GM21528 (cell line): ENCODE data around the gene ANKRD13C.
A peak's percentile ranks its signal among the peaks of the same experiment; 100 is the strongest.
"Not testable (repeated sequence)": the region's sequence is repeated elsewhere in the genome, so short reads cannot be mapped to it uniquely, and the experiment has no call there.

Experiments used
- ATAC-seq: cut with Tn5 transposase; IDR thresholded peaks from one replicate; pipeline ENCODE4 v1.9.1; 2021; ENCODE audit warnings: mild to moderate bottlenecking, moderate library complexity; ENCODE audit not compliant: unreplicated experiment, low FRiP score

Gene ANKRD13C, protein sequence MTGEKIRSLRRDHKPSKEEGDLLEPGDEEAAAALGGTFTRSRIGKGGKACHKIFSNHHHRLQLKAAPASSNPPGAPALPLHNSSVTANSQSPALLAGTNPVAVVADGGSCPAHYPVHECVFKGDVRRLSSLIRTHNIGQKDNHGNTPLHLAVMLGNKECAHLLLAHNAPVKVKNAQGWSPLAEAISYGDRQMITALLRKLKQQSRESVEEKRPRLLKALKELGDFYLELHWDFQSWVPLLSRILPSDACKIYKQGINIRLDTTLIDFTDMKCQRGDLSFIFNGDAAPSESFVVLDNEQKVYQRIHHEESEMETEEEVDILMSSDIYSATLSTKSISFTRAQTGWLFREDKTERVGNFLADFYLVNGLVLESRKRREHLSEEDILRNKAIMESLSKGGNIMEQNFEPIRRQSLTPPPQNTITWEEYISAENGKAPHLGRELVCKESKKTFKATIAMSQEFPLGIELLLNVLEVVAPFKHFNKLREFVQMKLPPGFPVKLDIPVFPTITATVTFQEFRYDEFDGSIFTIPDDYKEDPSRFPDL

DNA sequence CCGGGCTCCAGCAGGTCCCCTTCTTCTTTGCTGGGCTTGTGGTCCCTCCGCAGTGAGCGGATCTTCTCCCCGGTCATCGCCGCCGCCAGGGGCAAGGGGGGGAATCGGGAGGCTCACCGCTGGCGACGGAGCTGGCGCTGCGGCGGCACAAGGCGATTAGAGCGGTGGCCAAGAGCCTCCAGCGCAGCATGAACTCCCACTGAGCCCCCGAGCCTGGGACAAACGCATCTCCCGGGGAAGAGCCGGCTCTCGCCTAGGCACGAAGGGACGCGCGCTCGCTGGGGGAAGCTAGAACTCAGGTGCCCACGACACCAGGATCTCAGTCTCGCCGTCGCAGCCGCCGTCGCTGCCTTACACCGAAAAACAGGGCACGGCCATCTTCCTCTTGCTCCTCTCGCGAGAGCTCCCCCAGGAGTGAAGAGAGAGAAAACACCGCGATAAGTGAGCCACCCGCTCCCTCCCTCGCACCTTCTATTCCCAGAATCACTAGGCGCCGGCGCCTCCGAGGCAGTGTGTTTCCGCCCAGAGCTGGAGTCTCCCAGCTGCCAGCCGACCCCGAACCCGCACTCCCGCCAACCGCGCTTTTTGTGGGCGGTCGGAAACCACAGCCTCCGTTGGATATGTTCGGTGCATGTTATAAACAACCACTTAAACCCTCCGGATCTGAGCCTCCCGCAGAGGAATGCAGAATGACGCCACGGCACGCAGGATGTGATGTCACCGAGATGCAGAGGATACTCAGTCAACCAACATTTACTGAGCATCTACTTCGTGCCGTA lies at the start of gene ANKRD13C:
ANKRD13C (minus strand) TSS at position 391 of the 779 bp plus-strand sequence; CDS start at position 77, 314 bp downstream.
- ATAC-seq: peak; percentile 91

DNA sequence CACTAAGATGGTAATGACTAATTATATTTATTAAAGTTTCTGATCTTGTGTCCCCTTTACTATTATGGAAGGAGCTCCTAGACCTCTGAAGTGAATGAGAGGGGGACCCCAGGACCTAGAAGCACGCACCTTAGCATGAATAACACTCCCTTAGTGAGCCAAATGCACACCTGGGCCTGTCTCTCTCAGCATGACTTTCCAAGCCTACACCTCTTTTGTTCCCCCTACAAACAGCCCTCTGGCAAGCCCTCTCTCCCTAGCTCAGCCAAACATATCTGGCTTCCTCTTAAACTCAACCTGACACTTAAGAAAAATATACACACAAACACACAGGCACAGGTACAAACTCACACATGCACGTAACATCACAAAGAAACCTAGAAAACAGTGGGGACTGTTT lies 49.2 kb upstream of the ANKRD13C start:
- ATAC-seq: no peak

DNA sequence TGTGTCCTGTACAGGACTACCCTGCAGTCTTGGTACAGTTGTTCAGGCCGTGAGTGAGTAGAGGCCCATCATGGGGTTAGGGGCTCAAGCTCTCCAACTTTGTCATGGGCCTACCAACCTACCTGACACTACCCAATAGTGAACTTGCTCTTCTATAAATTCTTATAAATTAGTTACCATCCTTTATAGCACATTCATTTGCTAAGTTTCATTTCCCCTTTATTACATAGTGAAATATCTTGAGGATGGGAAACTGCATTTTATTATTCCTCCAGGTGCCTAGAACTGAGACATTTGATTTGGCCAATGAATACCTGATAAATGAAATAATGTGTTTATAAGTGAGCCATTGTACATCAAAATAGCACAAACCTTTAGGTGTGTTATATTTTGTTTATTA lies 47.5 kb upstream of the ANKRD13C start:
- no peak for ATAC-seq

- ATAC-seq: no peak
Measured at GRCh38 chr1:70400335-70400734, 45.8 kb upstream of the ANKRD13C start.

DNA sequence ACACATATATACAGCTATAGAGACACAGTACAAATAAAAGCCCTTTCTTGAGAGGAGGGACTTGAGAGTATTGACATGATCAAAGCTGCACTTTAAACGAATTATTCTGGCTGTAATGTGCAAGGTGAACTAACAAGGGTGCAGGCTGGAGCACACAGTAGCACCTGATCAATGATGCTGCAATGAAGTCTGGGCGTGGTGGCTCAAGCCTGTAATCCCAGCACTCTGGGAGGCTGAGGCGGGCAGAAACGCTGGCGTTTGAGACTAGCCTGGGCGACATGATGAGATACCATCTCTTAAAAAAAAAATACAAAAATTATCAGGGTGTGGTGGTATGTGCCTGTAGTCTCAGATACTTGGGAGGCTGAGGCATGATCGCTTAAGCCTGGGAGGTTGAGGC lies 42.5 kb upstream of the ANKRD13C start:
- ATAC-seq: no peak

- ATAC-seq: no peak
Measured at GRCh38 chr1:70396607-70397006, 42.1 kb upstream of the ANKRD13C start.

DNA sequence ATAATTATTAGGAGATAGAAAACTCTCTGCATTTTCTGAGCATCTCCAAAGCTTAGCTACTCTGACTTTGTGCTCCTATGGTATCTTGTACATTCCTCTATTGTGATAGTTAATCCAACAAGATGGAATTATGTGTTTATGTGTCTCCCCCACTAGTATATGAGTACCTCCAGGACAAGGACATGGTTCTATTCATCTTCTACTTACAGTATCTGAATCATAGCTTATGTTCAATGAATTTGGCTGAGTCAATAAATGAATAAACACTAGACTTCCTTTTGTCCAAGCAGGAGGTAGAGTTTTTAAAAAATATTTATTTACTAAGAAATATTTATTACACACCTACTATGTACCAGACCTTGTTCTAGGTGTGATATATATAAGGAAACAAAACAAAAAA lies 38.1 kb upstream of the ANKRD13C start:
- no peak for ATAC-seq

DNA sequence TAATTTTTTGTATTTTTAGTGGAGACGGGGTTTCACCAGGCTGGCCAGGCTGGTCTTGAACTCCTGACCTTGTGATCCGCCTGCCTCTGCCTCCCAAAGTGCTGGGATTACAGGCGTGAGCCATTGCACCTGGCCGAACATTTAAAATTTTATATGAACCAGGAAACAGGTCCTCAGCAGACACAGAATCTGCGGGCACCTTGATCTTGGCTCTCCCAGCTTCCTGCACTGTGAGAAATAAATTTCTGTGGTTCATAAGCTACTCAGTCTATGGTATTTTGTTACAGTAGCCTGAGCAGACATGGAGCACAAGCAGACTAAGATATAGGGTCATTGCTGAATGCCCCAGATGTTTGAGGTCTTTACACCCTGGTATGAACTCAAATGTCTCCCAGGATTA lies 33.0 kb upstream of the ANKRD13C start:
- ATAC-seq: no peak

DNA sequence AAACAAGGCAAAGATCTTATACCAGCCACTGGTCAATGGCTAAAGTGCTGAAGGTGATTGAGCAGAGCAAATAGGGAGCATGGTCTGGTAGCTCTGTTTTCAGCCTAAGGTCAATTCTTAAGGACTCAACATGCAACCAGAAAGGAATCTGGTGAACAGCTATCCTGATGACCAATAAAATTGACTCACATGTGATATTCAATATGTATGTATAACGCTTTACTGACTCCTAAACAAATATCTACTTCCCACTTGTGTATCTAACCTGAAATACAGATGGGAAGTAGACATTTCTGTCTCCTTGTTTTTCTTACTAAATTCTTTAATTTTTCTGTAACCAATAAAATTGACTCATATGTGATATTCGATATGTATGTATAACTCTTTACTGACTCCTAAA lies 31.6 kb upstream of the ANKRD13C start:
- no peak for ATAC-seq

DNA sequence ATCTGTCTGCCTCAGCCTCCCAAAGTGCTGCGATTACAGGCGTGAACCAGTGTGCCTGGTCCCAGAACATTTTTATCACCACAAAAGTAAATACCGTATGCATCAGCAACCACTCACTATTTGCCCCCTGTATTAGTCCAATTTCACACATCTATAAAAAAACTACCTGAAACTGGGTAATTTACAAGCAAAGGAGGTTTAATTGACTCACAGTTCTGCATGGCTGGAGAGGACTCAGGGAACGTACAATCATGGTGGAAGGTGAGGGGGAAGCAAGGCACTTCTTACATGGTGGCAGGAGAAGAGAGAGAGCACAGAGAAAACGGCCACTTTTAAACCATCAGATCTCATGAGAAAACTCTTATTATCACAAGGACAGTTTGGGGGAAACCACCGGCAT lies 31.0 kb upstream of the ANKRD13C start:
- ATAC-seq: no peak

- no peak for ATAC-seq
Measured at GRCh38 chr1:70384542-70384941, 30.0 kb upstream of the ANKRD13C start.

DNA sequence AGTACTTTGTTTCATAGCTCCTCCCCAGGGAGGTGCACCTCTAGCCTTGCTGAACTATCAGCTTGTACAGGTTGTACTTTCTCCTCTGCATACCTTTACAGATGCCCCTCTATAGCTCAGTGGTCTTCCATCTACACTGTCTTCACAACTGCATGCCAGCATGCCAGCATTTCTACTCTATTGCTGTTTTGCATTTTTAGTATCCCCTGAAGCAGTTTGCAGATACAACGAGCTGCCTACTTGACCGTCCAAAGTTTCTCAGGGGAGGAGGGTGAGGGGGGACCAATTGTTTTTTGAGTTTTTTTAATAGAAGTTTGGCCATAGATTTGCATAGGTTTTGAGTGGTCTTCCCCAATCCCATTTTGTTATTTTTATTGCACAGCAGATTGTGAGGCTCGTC lies 29.0 kb upstream of the ANKRD13C start:
- no peak for ATAC-seq

DNA sequence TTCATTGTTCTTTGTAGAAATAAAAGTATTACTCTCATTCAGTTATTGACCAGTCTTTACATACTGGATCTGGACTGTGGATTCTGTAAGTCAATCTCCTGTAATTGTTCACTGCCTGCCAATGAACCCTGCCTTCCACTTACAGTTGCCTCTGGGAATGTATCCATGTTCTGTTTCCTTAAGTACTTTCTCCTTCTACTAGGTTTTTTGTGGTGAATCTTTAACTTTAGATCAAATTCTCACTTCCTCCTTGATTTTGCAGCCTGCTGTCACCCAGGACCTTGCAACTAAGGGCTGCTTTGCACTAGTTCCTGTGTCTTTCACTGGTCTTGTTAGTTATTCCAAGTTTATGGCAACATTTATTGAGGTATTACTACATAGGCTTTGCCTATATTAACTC lies 28.2 kb upstream of the ANKRD13C start:
- ATAC-seq: peak; percentile 85

DNA sequence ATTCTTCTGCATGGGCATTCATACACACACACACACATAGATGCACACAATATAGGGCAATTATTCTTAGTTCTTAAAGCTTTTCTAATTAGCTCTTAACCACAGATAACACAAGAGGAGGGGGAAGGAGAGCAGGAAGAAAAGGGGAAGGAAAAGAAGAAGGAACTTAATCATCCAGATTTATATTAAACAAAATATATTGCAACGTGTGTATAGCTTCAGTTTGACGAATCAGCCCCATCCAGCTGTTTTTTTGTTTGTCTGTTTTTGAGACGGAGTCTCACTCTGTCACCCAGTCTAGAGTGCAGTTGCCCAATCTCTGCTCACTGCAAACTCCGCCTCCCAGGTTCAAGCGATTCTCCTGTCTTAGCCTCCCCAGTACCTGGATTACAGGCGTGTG lies 21.7 kb upstream of the ANKRD13C start:
- no peak for ATAC-seq

DNA sequence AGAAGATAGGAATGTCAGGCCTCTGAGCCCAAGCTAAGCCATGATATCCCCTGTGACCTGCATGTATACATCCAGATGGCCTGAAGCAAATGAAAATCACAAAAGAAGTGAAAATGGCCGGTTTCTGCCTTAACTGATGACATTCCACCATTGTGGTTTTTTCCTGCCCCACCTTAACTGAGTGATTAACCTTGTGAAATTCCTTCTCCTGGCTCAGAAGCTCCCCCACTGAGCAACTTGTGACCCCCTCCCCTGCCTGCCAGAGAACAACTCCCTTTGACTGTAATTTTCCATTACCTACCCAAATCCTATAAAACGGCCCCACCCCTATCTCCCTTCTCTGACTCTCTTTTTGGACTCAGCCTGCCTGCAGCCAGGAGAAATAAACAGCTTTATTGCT lies 19.1 kb upstream of the ANKRD13C start:
- ATAC-seq: not testable (repeated sequence)

- no peak for ATAC-seq
Measured at GRCh38 chr1:70372426-70372825, 17.9 kb upstream of the ANKRD13C start.

DNA sequence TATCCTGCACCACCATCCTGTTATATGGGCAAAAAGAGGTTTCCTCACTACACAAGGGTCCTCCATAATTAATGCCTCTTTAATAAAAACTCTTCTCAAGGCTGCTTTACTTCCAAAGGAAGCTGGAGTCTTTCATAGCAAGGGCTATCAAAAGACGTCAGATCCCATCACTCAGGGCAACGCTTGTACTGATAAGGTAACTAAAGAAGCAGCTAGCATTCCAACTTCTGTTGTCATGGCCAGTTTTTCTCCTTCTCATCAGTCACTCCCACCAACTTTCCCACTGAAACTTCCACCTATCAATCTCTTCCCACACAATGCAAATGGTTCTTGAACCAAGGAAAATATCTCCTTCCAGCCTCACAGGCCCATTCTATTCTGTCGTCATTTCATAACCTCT lies 17.1 kb upstream of the ANKRD13C start:
- ATAC-seq: not testable (repeated sequence)

DNA sequence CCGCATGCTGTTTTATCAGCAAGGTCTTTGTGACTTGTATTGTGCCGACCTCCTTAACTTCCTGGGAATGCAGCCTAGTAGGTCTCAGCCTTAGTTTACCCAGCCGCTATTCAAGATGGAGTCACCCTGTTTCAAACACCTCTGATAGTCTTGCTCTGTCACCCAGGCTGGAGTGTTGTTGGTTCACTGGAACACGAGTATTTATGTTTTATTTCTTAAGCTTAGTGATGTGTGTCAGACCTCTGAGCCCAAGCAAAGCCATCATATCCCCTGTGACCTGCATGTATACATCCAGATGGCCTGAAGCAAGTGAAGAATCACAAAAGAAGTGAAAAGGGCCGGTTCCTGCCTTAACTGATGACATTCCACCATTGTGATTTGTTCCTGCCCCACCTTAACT lies 12.9 kb upstream of the ANKRD13C start:
- ATAC-seq: not testable (repeated sequence)

DNA sequence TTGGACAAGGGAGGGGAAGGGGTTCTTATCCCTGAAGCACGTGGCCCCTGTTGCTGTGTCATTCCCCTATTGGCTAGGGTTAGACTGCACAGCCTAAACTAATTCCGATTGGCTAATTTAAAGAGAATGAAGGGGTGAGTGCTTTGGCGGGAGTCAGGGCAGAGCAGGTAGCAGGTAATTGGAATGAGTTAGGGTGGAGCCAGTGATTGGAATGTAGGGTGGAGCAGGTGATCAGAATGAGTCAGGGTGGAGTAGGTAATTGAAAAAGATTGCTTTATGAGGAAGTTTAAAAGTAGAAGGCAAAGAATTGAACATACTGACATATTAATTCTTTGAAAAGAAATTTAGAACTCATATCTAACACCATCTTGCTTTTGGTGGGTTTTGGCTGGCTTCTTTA lies 12.5 kb upstream of the ANKRD13C start:
- ATAC-seq: not testable (repeated sequence)

DNA sequence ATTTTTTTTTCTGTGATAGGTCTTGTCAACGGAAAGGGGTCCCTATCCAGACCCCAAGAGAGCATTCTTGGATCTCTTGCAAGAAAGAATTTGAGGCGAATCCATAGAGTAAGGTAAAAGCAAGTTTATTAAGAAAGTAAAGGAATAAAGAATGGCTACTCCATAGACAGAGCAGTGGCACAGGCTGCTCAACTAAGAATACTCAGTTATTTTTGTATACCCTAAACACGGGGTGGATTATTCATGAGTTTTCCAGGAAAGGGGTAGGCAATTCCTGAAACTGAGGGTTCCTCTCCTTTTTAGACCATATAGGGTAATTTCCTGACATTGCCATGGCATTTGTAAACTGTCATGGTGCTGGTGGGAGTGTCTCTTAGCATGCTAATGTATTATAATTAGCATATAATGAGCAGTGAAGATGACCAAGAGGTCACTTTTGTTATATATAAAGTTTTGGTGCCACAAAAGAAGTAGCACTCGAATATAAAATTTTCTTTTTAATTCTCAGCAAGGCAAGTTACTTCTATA lies 12.0 kb upstream of the ANKRD13C start:
- not testable (repeated sequence) for ATAC-seq

DNA sequence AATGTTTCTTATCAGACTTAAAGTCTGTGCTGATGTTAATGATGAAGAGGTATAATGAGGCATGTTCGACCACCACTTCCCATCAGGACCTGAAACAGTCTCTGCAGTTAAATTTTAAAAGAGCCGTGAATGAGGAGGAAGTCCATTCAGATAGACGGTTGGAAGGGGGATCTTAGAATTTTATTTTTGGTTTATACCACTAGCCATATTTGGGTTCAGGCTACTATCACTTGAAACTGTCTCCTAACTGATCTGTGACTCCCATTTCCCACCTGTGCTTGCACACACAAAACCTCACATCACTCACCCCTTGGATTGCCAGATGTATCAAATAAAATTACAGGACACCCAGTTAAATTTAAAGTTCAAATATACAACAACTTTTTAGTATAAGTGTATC lies 9.9 kb upstream of the ANKRD13C start:
- ATAC-seq: no peak
